Esophagus muscularis mucosa (tissue), 3 donors: ENCODE results near the gene ZNF319.

Experiments used
- CTCF ChIP-seq, 3 experiments: fragments of 200-600 bp in 2 of 3; fragments of 450-650 bp in 1 of 3; sonication (generic) in 2 of 3; IDR thresholded peaks; one replicate each; pipeline ENCODE4 v1.5.1; 2017 to 2019; ENCODE audit warnings: antibody characterized with exemption in 3 of 3, mild to moderate bottlenecking in 2 of 3, moderate library complexity in 1 of 3
- EP300 ChIP-seq: sonication (generic); formaldehyde crosslinking; IDR thresholded peaks from one replicate; pipeline ENCODE4 v1.6.1; 2017; ENCODE audit warnings: antibody characterized with exemption

- TF ChIP-seq CTCF (IDR thresholded peaks at IDR 0.05) (no peak), EP300 (no peak)
These were observed at the start of gene ZNF319 for GRCh38 chr16:57999971-58000705.
